Esophagus squamous epithelium (tissue), 5 donors: ENCODE results near the gene ANO8. TPM values are rescaled to one million over a fixed set of nuclear protein-coding genes. Genes with fewer than 3 reads are reported as not detected.
A peak's percentile ranks its signal among the peaks of the same experiment; 100 is the strongest.

Source experiments
- DNase-seq: peaks from one replicate; lab custom pipeline; 2025; lab: John Stamatoyannopoulos, UW
- H3K27ac ChIP-seq, 4 donors: fragments of 200-600 bp; sonication (generic); one replicate each; pipeline ENCODE4 v1.5.1; 2016 to 2019; ENCODE audit warnings: mild to moderate bottlenecking in 1 of 4
- H3K27me3 ChIP-seq, 4 donors: fragments of 200-600 bp; sonication (generic); 1 replicate in 3 of 4; 2 replicates in 1 of 4; pipeline versions ENCODE4 v1.5.1 to v1.6.0; 2017 to 2021; ENCODE audit warnings: antibody characterized with exemption in 1 of 4
- H3K36me3 ChIP-seq, 3 donors: fragments of 200-600 bp; sonication (generic); one replicate each; pipeline ENCODE4 v1.5.1; 2016 to 2019
- H3K4me1 ChIP-seq, 3 donors: fragments of 200-600 bp; sonication (generic); one replicate each; pipeline ENCODE4 v1.5.1; 2017 to 2019
- H3K4me3 ChIP-seq, 4 donors: fragments of 200-600 bp; sonication (generic); 1 replicate in 3 of 4; 2 replicates in 1 of 4; pipeline ENCODE4 v1.5.1; 2016 to 2019; ENCODE audit warnings: mild to moderate bottlenecking in 2 of 4, moderate library complexity in 1 of 4
- H3K9me3 ChIP-seq, 3 donors: fragments of 200-600 bp; sonication (generic); one replicate each; pipeline ENCODE4 v1.5.1; 2016 to 2019
- CTCF ChIP-seq, 6 experiments: fragments of 450-650 bp in 4 of 6; fragments of 200-600 bp in 2 of 6; sonication (generic) in 2 of 6; IDR thresholded peaks; one replicate each; pipeline ENCODE4 v1.5.1; 2016 to 2019; ENCODE audit warnings: antibody characterized with exemption in 6 of 6, mild to moderate bottlenecking in 4 of 6, moderate library complexity in 4 of 6
- POLR2A ChIP-seq, 4 donors: fragments of 450-650 bp; IDR thresholded peaks; one replicate each; pipeline ENCODE4 v1.6.1; 2017; ENCODE audit warnings: antibody characterized with exemption in 4 of 4, mild to moderate bottlenecking in 4 of 4, moderate library complexity in 3 of 4
- WGBS, 2 donors: methylation state at CpG; one replicate each; pipeline ENCODE4 v1.1.5; 2018; 5-methylcytosine and 5-hydroxymethylcytosine counted together
- intact Hi-C: fragments of 100-400 bp; cut with DNase I; formaldehyde crosslinking; loops from one replicate; pipeline ENCODE4 v1.15.0; 2022
- total RNA-seq, 4 donors: library from RNA; depleted of rRNA; stranded (reverse); fragments of >200 nt; gene quantifications; one replicate each; pipeline ENCODE4 v1.1.0, GENCODE V29; 2016
- donor health status: DM: yes; HTN: yes; CAD: no.

Gene ANO8
- total RNA-seq: 10 to 100 TPM in 1 of 4 donors, 1 to 10 TPM in 3; 3.8 to 19.1 (median 6.5) TPM

GRCh38 chr19:17334414-17335409 lies at the start of gene ANO8:
TSS of gene ANO8 (minus strand) at chr19:17334855. CDS start at chr19:17334670, 185 bp downstream.
- Histone ChIP-seq H3K4me1 (peaks cover 38 to 66% (median 38%) of the 10 kb centered on the region in 3 donors), H3K36me3 (peaks cover 0 to 23% (median 0%) of the 10 kb centered on the region in 3 donors), H3K4me3 (peak within 1 kb of the TSS; percentile 51 to 92 (median 68)), H3K9me3 (no peaks in the 10 kb centered on the region), H3K27ac (peak within 1 kb of the TSS; percentile 80 to 98 (median 93)), H3K27me3 (peaks cover 0 to 23% (median 0%) of the 10 kb centered on the region in 4 donors)
- WGBS, 2 donors: 1 to 2% methylated on average over 22 to 34 of the region's 86 CpGs
- intact Hi-C loops: no loop called here
- TF ChIP-seq POLR2A (IDR thresholded peaks at IDR 0.05) (peak in 2 of 4 donors; percentile 25 to 51), CTCF (IDR thresholded peaks at IDR 0.05) (peak in 1 of 6 experiments; percentile 2)
- peak; percentile 42 for DNase-seq

GRCh38 chr19:17380426-17381138 lies 45.9 kb upstream of the ANO8 start:
- Histone ChIP-seq H3K4me1 (peaks cover 0 to 28% (median 8%) of the 10 kb centered on the region in 3 donors), H3K36me3 (no peaks in the 10 kb centered on the region), H3K4me3 (no peak overlapping the region), H3K9me3 (no peaks in the 10 kb centered on the region), H3K27me3 (peaks cover 0 to 15% (median 0%) of the 10 kb centered on the region in 4 donors), H3K27ac (no peak overlapping the region)
- intact Hi-C loops: loop anchor here (10.0 kb wide), 1 partner anchor 86 kb away; no protein-coding TSS in a partner anchor
- TF ChIP-seq POLR2A (IDR thresholded peaks at IDR 0.05) (no peak), CTCF (IDR thresholded peaks at IDR 0.05) (no peak)
- 83 to 92% methylated on average over 3 to 5 of the region's 5 CpGs for WGBS, 2 donors
- DNase-seq: no peak

GRCh38 chr19:17379221-17379631 lies 44.6 kb upstream of the ANO8 start:
- H3K4me3 ChIP-seq: no peak overlapping the region
- intact Hi-C loops: no loop called here
- peaks cover 0 to 15% (median 0%) of the 10 kb centered on the region in 4 donors for H3K27me3 ChIP-seq
- TF ChIP-seq CTCF (IDR thresholded peaks at IDR 0.05) (no peak), POLR2A (IDR thresholded peaks at IDR 0.05) (no peak)
- peaks cover 0 to 27% (median 8%) of the 10 kb centered on the region in 3 donors for H3K4me1 ChIP-seq
- H3K36me3 ChIP-seq: no peaks in the 10 kb centered on the region
- peak overlapping the region in 1 of 4 donors; percentile 19 for H3K27ac ChIP-seq
- DNase-seq: no peak
- no peaks in the 10 kb centered on the region for H3K9me3 ChIP-seq
- 28 to 36% methylated on average over 8 to 11 of the region's 14 CpGs for WGBS, 2 donors

GRCh38 chr19:17378271-17378670 lies 43.6 kb upstream of the ANO8 start:
- Histone ChIP-seq H3K9me3 (no peaks in the 10 kb centered on the region), H3K27me3 (peaks cover 0 to 15% (median 0%) of the 10 kb centered on the region in 4 donors), H3K27ac (peak overlapping the region in 2 of 4 donors; percentile 22 to 64), H3K4me3 (no peak overlapping the region), H3K4me1 (peaks cover 0 to 20% (median 7%) of the 10 kb centered on the region in 3 donors), H3K36me3 (no peaks in the 10 kb centered on the region)
- TF ChIP-seq POLR2A (IDR thresholded peaks at IDR 0.05): no peak
- no peak for TF ChIP-seq CTCF (IDR thresholded peaks at IDR 0.05)
- WGBS, 2 donors: 63 to 66% methylated on average over 7 to 12 of the region's 13 CpGs
- intact Hi-C loops: no loop called here
- DNase-seq: no peak
